ENCODE measurements around the gene DUS1L.

- TF ChIP-seq CTCF (IDR thresholded peaks at IDR 0.05; ENCODE audit: low read length) (no peak), EZH2 (IDR thresholded peaks at IDR 0.05; ENCODE audit: borderline replicate concordance, low read length) (no peak)
Measured at GRCh38 chr17:82036634-82037091, 28.9 kb downstream of the DUS1L start.
